ENCODE measurements around the gene EYA2. TPM values are rescaled to one million over a fixed set of nuclear protein-coding genes. Genes with fewer than 3 reads are reported as not detected.

Gene EYA2
- total RNA-seq, 2 experiments from 2014 or later: not detected

GRCh38 chr20:47031821-47032220 is 137.2 kb downstream of the EYA2 start:
- Mint-ChIP-seq H3K36me3 (no peaks in the 10 kb centered on the region), H3K4me3 (no peak overlapping the region), H3K27ac (no peak overlapping the region), H3K9me3 (no peaks in the 10 kb centered on the region), H3K4me1 (ENCODE audit: low read depth) (no peaks in the 10 kb centered on the region), H3K27me3 (peaks cover 4% of the 10 kb centered on the region)
- DNase-seq: no peak
- ChIA-PET POLR2A (no interaction called here), CTCF (no interaction called here)
- intact Hi-C loops (cut with micrococcal nuclease): no loop called here

GRCh38 chr20:47032933-47033578 is 138.4 kb downstream of the EYA2 start:
- DNase-seq: no peak
- Mint-ChIP-seq H3K27ac (no peak overlapping the region), H3K36me3 (no peaks in the 10 kb centered on the region), H3K4me3 (no peak overlapping the region), H3K27me3 (peaks cover 7% of the 10 kb centered on the region), H3K9me3 (no peaks in the 10 kb centered on the region), H3K4me1 (ENCODE audit: low read depth) (no peaks in the 10 kb centered on the region)
- intact Hi-C loops (cut with micrococcal nuclease): no loop called here
- ChIA-PET POLR2A (no interaction called here), CTCF (no interaction called here)

GRCh38 chr20:47033665-47034064 is 139.0 kb downstream of the EYA2 start:
- no peaks in the 10 kb centered on the region for H3K36me3 Mint-ChIP-seq
- ChIA-PET CTCF (no interaction called here), POLR2A (no interaction called here)
- H3K27me3 Mint-ChIP-seq: peaks cover 7% of the 10 kb centered on the region
- H3K27ac Mint-ChIP-seq: no peak overlapping the region
- no peaks in the 10 kb centered on the region for H3K4me1 Mint-ChIP-seq (ENCODE audit: low read depth)
- no peak for DNase-seq
- no peak overlapping the region for H3K4me3 Mint-ChIP-seq
- intact Hi-C loops (cut with micrococcal nuclease): no loop called here
- H3K9me3 Mint-ChIP-seq: no peaks in the 10 kb centered on the region

- no peaks in the 10 kb centered on the region for H3K36me3 Mint-ChIP-seq
- no peak overlapping the region for H3K4me3 Mint-ChIP-seq
- no peak overlapping the region for H3K27ac Mint-ChIP-seq
- no peaks in the 10 kb centered on the region for H3K9me3 Mint-ChIP-seq
- H3K27me3 Mint-ChIP-seq: peaks cover 11% of the 10 kb centered on the region
- H3K4me1 Mint-ChIP-seq (ENCODE audit: low read depth): no peaks in the 10 kb centered on the region
- no peak for DNase-seq
- CTCF ChIA-PET: no interaction called here
- intact Hi-C loops (cut with micrococcal nuclease): no loop called here
- POLR2A ChIA-PET: no interaction called here
Measured at GRCh38 chr20:47035026-47035590, 140.5 kb downstream of the EYA2 start.

GRCh38 chr20:47036091-47036870 is 141.6 kb downstream of the EYA2 start:
- H3K36me3 Mint-ChIP-seq: no peaks in the 10 kb centered on the region

GRCh38 chr20:47038566-47039560 is 144.2 kb downstream of the EYA2 start:
- Mint-ChIP-seq H3K36me3 (no peaks in the 10 kb centered on the region), H3K4me3 (no peak overlapping the region), H3K9me3 (no peaks in the 10 kb centered on the region), H3K4me1 (ENCODE audit: low read depth) (no peaks in the 10 kb centered on the region), H3K27me3 (peaks cover 24% of the 10 kb centered on the region), H3K27ac (no peak overlapping the region)
- ChIA-PET CTCF (no interaction called here), POLR2A (no interaction called here)
- intact Hi-C loops (cut with micrococcal nuclease): no loop called here
- no peak for DNase-seq

More at GRCh38 chr20:47036091-47036870, 141.6 kb downstream of the EYA2 start:
- peaks cover 17% of the 10 kb centered on the region for H3K27me3 Mint-ChIP-seq
- H3K4me1 Mint-ChIP-seq (ENCODE audit: low read depth): no peaks in the 10 kb centered on the region
- intact Hi-C loops (cut with micrococcal nuclease): no loop called here
- POLR2A ChIA-PET: no interaction called here
- no peak overlapping the region for H3K27ac Mint-ChIP-seq
- CTCF ChIA-PET: no interaction called here
- no peaks in the 10 kb centered on the region for H3K9me3 Mint-ChIP-seq
- H3K4me3 Mint-ChIP-seq: no peak overlapping the region
- no peak for DNase-seq

GRCh38 chr20:47040506-47041125 is 146.0 kb downstream of the EYA2 start:
- intact Hi-C loops (cut with micrococcal nuclease): no loop called here
- Mint-ChIP-seq H3K4me1 (ENCODE audit: low read depth) (no peaks in the 10 kb centered on the region), H3K4me3 (no peak overlapping the region), H3K36me3 (no peaks in the 10 kb centered on the region), H3K27me3 (peaks cover 24% of the 10 kb centered on the region), H3K27ac (no peak overlapping the region), H3K9me3 (peaks cover 6% of the 10 kb centered on the region)
- no peak for DNase-seq
- POLR2A ChIA-PET: no interaction called here
- CTCF ChIA-PET: no interaction called here

- Mint-ChIP-seq H3K9me3 (peaks cover 11% of the 10 kb centered on the region), H3K27ac (no peak overlapping the region), H3K4me3 (no peak overlapping the region), H3K36me3 (no peaks in the 10 kb centered on the region), H3K4me1 (ENCODE audit: low read depth) (no peaks in the 10 kb centered on the region), H3K27me3 (peaks cover 24% of the 10 kb centered on the region)
- intact Hi-C loops (cut with micrococcal nuclease): no loop called here
- POLR2A ChIA-PET: no interaction called here
- no peak for DNase-seq
- CTCF ChIA-PET: no interaction called here
Measured at GRCh38 chr20:47041396-47041899, 146.8 kb downstream of the EYA2 start.

GRCh38 chr20:47042464-47042863 is 147.8 kb downstream of the EYA2 start:
- CTCF ChIA-PET: no interaction called here
- Mint-ChIP-seq H3K27ac (no peak overlapping the region), H3K4me3 (no peak overlapping the region), H3K9me3 (peaks cover 11% of the 10 kb centered on the region), H3K4me1 (ENCODE audit: low read depth) (no peaks in the 10 kb centered on the region), H3K27me3 (peaks cover 25% of the 10 kb centered on the region), H3K36me3 (no peaks in the 10 kb centered on the region)
- intact Hi-C loops (cut with micrococcal nuclease): no loop called here
- POLR2A ChIA-PET: interaction anchor here (0.6 kb wide), 1 partner anchor 144 kb away, joined by 3 read pairs; no protein-coding TSS in a partner anchor
- no peak for DNase-seq

- Mint-ChIP-seq H3K27me3 (peaks cover 25% of the 10 kb centered on the region), H3K27ac (no peak overlapping the region), H3K4me1 (ENCODE audit: low read depth) (no peaks in the 10 kb centered on the region), H3K9me3 (peaks cover 11% of the 10 kb centered on the region), H3K36me3 (no peaks in the 10 kb centered on the region), H3K4me3 (no peak overlapping the region)
- intact Hi-C loops (cut with micrococcal nuclease): no loop called here
- ChIA-PET POLR2A (no interaction called here), CTCF (no interaction called here)
- DNase-seq: no peak
Measured at GRCh38 chr20:47043086-47043485, 148.4 kb downstream of the EYA2 start.

- H3K27me3 Mint-ChIP-seq: peaks cover 23% of the 10 kb centered on the region
- DNase-seq: no peak
- no peak overlapping the region for H3K4me3 Mint-ChIP-seq
- no peak overlapping the region for H3K27ac Mint-ChIP-seq
- H3K4me1 Mint-ChIP-seq (ENCODE audit: low read depth): no peaks in the 10 kb centered on the region
- CTCF ChIA-PET: no interaction called here
- peaks cover 11% of the 10 kb centered on the region for H3K9me3 Mint-ChIP-seq
- H3K36me3 Mint-ChIP-seq: no peaks in the 10 kb centered on the region
- intact Hi-C loops (cut with micrococcal nuclease): no loop called here
- POLR2A ChIA-PET: no interaction called here
Measured at GRCh38 chr20:47044938-47045337, 150.3 kb downstream of the EYA2 start.

- intact Hi-C loops (cut with micrococcal nuclease): no loop called here
Measured at GRCh38 chr20:47048054-47048453, 153.4 kb downstream of the EYA2 start.

More at GRCh38 chr20:47048054-47048453, 153.4 kb downstream of the EYA2 start:
- ChIA-PET POLR2A (no interaction called here), CTCF (no interaction called here)
- H3K27me3 Mint-ChIP-seq: peaks cover 15% of the 10 kb centered on the region
- H3K4me3 Mint-ChIP-seq: no peak overlapping the region
- H3K27ac Mint-ChIP-seq: no peak overlapping the region
- no peak for DNase-seq
- no peaks in the 10 kb centered on the region for H3K4me1 Mint-ChIP-seq (ENCODE audit: low read depth)
- peaks cover 11% of the 10 kb centered on the region for H3K9me3 Mint-ChIP-seq
- no peaks in the 10 kb centered on the region for H3K36me3 Mint-ChIP-seq
